ENCODE data around the gene WNT8B. TPM values are rescaled to one million over a fixed set of nuclear protein-coding genes. Genes with fewer than 3 reads are reported as not detected.
A peak's percentile ranks its signal among the peaks of the same experiment; 100 is the strongest.

The WNT8B gene
- under 1 TPM; 0.18 to 0.37 TPM for total RNA-seq

DNA sequence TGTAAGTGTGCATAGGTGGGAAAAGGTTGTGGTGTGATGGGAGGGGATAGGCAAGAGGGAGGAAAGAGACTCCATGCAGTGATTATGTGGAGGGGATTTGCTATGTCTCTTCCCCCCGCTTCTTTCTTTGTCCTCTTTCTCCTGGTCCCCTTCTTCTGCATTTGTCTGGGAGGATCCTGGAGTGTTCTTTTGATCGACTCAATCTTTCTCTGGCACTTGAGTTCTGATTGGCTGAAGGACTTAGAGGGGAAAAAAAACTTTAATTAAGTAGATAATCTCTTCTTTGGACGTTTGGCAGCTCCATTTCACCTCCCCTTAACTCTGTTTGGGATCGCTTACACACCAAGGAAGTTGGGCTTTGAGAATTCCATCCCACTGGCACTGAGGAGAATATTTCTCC lies at the start of gene WNT8B:
WNT8B (plus strand) TSS at position 301 of the 400 bp plus-strand sequence. CDS start 160 bp downstream, outside the sequence.
- H3K27me3 Mint-ChIP-seq (ENCODE audit: low read depth), result peaks cover 10% of the 10 kb centered on the region
- DNase-seq (no peak), ATAC-seq (no peak)
- H3K4me1 Mint-ChIP-seq (ENCODE audit: low read depth), result no peaks in the 10 kb centered on the region
- no peaks in the 10 kb centered on the region for H3K36me3 Mint-ChIP-seq (ENCODE audit: low read depth)
- H3K9me3 Mint-ChIP-seq (ENCODE audit: insufficient read depth), result no peaks in the 10 kb centered on the region
- ChIA-PET POLR2A (no interaction called here), CTCF (interaction anchor here (2.1 kb wide), 1 partner anchor 20 kb away, joined by 12 read pairs; no protein-coding TSS in a partner anchor)
- no peak within 1 kb of the TSS for H3K4me3 Mint-ChIP-seq
- H3K27ac Mint-ChIP-seq, result no peak within 1 kb of the TSS

DNA sequence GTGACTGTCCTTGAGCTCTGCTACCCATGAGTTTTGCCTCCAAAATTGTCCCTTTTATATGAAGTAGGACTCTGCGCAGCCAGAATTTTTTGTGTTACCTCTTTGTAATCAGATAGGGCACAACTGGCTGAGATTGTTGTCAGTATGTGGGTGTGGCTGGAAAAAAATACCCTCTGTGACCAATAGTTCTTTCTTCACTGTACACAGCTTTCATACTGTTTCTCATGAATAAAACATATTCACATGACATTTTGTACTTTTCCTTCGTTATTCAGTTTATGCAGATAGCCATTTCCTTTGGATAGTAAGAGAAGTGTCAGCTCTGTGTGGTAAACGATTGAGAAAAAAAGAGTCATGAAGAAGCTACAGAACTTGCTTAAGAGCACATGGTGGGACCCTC lies 49.6 kb upstream of the WNT8B start:
- Mint-ChIP-seq H3K27me3 (ENCODE audit: low read depth) (peaks cover 13% of the 10 kb centered on the region), H3K36me3 (ENCODE audit: low read depth) (peaks cover 9% of the 10 kb centered on the region), H3K4me3 (no peak overlapping the region), H3K9me3 (ENCODE audit: insufficient read depth) (no peaks in the 10 kb centered on the region), H3K4me1 (ENCODE audit: low read depth) (no peaks in the 10 kb centered on the region), H3K27ac (no peak overlapping the region)
- no peak for ATAC-seq
- ChIA-PET CTCF (interaction anchor here (0.9 to 2.0 kb wide), 3 partner anchors 9 to 69 kb away, joined by 3 to 9 read pairs (median 5); no protein-coding TSS in a partner anchor), POLR2A (interaction anchor here (0.6 kb wide), 1 partner anchor 141 kb away, joined by 5 read pairs; no protein-coding TSS in a partner anchor)
- DNase-seq, result no peak

DNA sequence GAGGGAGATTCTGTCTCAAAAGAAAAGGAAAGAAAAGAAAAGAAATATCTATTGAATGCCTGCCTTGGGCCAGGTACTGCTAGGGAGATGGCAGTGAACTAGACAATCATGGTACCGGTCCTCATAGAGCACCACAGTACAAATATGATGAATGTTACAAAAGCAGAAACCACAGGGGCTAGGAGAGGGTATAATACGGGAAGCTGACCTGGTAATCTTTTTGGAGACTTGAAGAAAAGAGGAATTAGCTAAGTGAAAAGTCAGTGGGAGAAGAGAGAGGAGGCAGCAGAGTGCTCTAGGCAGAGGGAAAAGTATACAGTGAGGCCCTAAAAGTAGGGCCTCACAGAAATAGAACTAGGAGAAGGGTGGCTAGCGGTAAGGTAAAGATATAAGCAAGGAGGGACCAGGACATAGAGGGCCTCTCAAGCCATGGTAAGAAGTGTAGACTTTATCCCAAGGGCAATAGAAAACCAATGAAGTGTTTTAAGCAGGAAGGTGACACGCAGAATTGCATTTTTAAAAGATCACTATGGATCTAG lies 42.8 kb upstream of the WNT8B start:
- DNase-seq (no peak), ATAC-seq (no peak)
- Mint-ChIP-seq H3K36me3 (ENCODE audit: low read depth) (no peaks in the 10 kb centered on the region), H3K4me1 (ENCODE audit: low read depth) (no peaks in the 10 kb centered on the region), H3K27ac (no peak overlapping the region), H3K4me3 (no peak overlapping the region), H3K27me3 (ENCODE audit: low read depth) (peaks cover 6% of the 10 kb centered on the region), H3K9me3 (ENCODE audit: insufficient read depth) (no peaks in the 10 kb centered on the region)
- ChIA-PET POLR2A (no interaction called here), CTCF (no interaction called here)

DNA sequence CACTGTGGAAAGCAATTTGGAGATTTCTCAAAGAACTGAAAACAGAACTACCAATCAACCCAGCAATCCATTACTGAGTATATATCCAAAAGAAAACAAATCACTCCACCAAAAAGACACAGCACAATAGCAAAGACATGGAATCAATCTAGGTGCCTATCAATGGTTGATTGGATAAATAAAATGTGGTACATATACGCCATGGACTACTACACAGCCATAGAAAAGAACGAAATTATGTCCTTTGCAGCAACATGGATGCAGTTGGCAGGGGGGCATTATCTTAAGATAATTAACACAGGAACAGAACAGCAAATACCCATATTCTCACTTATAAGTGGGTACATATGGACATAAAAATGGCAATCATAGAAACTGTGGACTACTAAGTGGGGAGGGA lies 35.4 kb upstream of the WNT8B start:
- ChIA-PET POLR2A (no interaction called here), CTCF (interaction anchor here (0.9 kb wide), 1 partner anchor 83 kb away, joined by 3 read pairs; no protein-coding TSS in a partner anchor)
- Mint-ChIP-seq H3K9me3 (ENCODE audit: insufficient read depth) (no peaks in the 10 kb centered on the region), H3K4me1 (ENCODE audit: low read depth) (no peaks in the 10 kb centered on the region), H3K27ac (no peak overlapping the region), H3K36me3 (ENCODE audit: low read depth) (no peaks in the 10 kb centered on the region), H3K27me3 (ENCODE audit: low read depth) (peaks cover 9% of the 10 kb centered on the region), H3K4me3 (no peak overlapping the region)
- ATAC-seq (no peak), DNase-seq (no peak)

GRCh38 chr10:100433253-100434240 lies 29.3 kb upstream of the WNT8B start:
- ATAC-seq (peak; percentile 96), DNase-seq (peak; percentile 99)
- POLR2A ChIA-PET, result interaction anchor here (1.0 to 1.6 kb wide), 6 partner anchors 49 to 94 kb away, joined by 3 to 8 read pairs (median 4); partner anchors contain the start of genes SCD and SEC31B
- Mint-ChIP-seq H3K27ac (no peak overlapping the region), H3K9me3 (ENCODE audit: insufficient read depth) (no peaks in the 10 kb centered on the region), H3K27me3 (ENCODE audit: low read depth) (no peaks in the 10 kb centered on the region), H3K36me3 (ENCODE audit: low read depth) (no peaks in the 10 kb centered on the region), H3K4me3 (no peak overlapping the region), H3K4me1 (ENCODE audit: low read depth) (peaks cover 15% of the 10 kb centered on the region)
- CTCF ChIA-PET, result interaction anchor here (0.6 to 6.4 kb wide), 40 partner anchors 9 to 310 kb away, joined by 3 to 311 read pairs (median 5); partner anchors contain the start of genes BLOC1S2, HIF1AN, NDUFB8 and PKD2L1

DNA sequence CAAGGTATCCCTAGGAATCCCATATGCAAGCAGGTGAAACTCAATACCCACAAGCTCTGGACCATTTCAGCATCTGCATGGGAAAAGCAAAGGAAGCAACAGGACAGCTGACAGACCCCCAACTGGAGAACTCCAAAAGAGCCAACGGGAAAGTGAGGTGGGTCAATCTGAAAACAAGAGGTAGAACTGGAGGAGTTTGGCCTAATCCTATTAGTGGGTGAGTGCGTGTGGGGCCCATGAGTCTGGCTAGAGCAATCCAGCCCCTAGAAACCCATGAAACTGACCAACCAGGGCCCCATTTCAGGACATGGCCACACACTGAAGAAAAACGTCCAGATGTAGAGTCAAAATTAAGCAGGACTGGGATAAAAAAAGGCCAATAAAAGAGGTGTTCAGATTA lies 26.6 kb upstream of the WNT8B start:
- no peaks in the 10 kb centered on the region for H3K27me3 Mint-ChIP-seq (ENCODE audit: low read depth)
- ATAC-seq (no peak), DNase-seq (no peak)
- ChIA-PET CTCF (interaction anchor here (0.7 kb wide), 1 partner anchor 82 kb away, joined by 4 read pairs; no protein-coding TSS in a partner anchor), POLR2A (no interaction called here)
- no peaks in the 10 kb centered on the region for H3K9me3 Mint-ChIP-seq (ENCODE audit: insufficient read depth)
- H3K27ac Mint-ChIP-seq, result no peak overlapping the region
- no peaks in the 10 kb centered on the region for H3K36me3 Mint-ChIP-seq (ENCODE audit: low read depth)
- H3K4me1 Mint-ChIP-seq (ENCODE audit: low read depth), result peaks cover 15% of the 10 kb centered on the region
- H3K4me3 Mint-ChIP-seq, result no peak overlapping the region

DNA sequence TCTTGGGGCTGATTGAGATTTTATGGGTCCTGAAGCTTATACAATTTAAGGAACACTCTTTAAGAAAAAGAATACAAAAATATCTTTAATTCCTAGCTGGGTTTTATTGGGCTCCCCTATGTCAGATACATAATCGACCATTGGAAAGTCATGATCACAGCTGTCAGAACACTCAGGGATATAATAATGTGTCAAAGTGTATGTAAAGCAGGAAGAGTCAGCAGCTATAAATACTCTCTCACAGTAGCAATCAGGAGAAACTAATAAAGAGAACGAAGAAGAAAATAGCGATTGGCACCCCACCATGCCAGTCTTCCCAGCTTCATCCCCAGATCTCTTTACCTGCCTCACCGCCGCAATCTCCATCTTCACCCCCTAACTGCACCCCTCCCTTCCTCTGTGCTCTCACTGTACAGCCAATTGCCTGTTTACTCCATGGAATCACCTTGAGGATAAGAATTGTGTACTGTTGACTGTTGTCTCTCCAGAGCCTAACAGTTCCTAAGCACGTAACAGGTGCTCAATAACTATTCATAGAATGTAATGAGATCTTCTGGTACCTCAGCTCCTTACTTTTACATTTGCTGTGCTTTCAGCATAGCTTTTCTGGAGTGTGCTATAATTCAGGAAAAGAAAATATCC lies 24.0 kb upstream of the WNT8B start:
- H3K4me1 Mint-ChIP-seq (ENCODE audit: low read depth), result peaks cover 4% of the 10 kb centered on the region
- no peak for ATAC-seq
- DNase-seq, result no peak
- no peak overlapping the region for H3K4me3 Mint-ChIP-seq
- H3K27ac Mint-ChIP-seq, result no peak overlapping the region
- H3K9me3 Mint-ChIP-seq (ENCODE audit: insufficient read depth), result no peaks in the 10 kb centered on the region
- CTCF ChIA-PET, result interaction anchor here (0.9 to 3.4 kb wide), 9 partner anchors 9 to 102 kb away, joined by 3 to 43 read pairs (median 6); partner anchors contain the start of gene SEC31B
- POLR2A ChIA-PET, result interaction anchor here (0.6 to 2.5 kb wide), 4 partner anchors 69 to 96 kb away, joined by 3 to 13 read pairs (median 5); no protein-coding TSS in a partner anchor
- no peaks in the 10 kb centered on the region for H3K36me3 Mint-ChIP-seq (ENCODE audit: low read depth)
- no peaks in the 10 kb centered on the region for H3K27me3 Mint-ChIP-seq (ENCODE audit: low read depth)

DNA sequence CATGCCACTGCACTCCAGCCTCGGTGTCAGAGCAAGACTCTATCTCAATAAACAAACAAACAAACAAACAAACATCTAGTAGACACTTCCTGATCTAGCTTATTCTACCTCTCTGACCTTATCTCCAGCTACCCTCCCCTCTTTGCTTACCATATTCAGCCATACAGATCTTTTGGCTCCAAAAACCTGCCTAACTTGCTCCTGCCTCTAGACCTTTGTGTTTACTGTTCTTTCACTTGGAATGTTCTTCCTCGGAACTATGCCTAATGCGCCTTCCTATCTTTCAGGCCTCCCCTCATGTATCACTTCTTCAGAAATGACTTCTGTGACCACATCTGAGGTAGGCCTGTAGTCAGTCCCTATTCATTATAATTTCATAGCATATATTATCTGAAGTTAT lies 20.3 kb upstream of the WNT8B start:
- H3K4me3 Mint-ChIP-seq, result no peak overlapping the region
- no peaks in the 10 kb centered on the region for H3K4me1 Mint-ChIP-seq (ENCODE audit: low read depth)
- no peak for DNase-seq
- no peak overlapping the region for H3K27ac Mint-ChIP-seq
- peaks cover 3% of the 10 kb centered on the region for H3K27me3 Mint-ChIP-seq (ENCODE audit: low read depth)
- ChIA-PET CTCF (interaction anchor here (1.0 to 2.5 kb wide), 4 partner anchors 8 to 76 kb away, joined by 4 to 9 read pairs (median 5); no protein-coding TSS in a partner anchor), POLR2A (no interaction called here)
- no peak for ATAC-seq
- H3K9me3 Mint-ChIP-seq (ENCODE audit: insufficient read depth), result no peaks in the 10 kb centered on the region
- H3K36me3 Mint-ChIP-seq (ENCODE audit: low read depth), result no peaks in the 10 kb centered on the region

DNA sequence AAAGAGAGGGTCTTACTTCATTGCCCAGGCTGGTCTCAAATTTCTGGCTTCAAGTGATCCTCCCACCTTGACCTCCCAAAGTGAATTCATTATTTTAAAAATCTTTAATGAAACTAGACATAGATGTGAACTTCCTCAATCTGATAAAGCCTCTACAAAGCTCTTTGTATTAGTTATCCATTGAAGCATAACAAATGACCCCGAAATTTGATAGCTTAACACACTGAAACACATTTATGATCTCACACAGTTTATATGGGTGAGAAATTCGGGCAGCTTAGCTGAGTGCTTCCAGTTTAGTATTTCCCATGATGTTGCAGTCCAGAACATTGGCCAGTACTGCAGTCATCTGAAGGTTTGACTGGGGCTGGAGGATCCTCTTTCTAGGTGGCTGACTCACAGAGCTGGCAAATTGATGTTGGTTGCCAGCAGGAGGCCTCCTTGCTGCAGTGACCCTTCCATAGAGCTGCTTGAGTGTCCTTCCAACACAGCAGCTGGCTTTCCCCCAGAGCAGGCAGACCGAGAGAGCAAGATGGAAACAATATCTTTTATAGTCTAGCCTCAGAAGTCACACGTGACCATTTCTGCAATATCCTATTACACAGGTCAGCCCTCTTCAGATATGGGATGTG lies 16.6 kb upstream of the WNT8B start:
- Mint-ChIP-seq H3K36me3 (ENCODE audit: low read depth) (no peaks in the 10 kb centered on the region), H3K9me3 (ENCODE audit: insufficient read depth) (no peaks in the 10 kb centered on the region), H3K27me3 (ENCODE audit: low read depth) (peaks cover 3% of the 10 kb centered on the region), H3K4me1 (ENCODE audit: low read depth) (no peaks in the 10 kb centered on the region), H3K4me3 (no peak overlapping the region), H3K27ac (no peak overlapping the region)
- ATAC-seq (no peak), DNase-seq (no peak)
- POLR2A ChIA-PET, result no interaction called here
- CTCF ChIA-PET, result interaction anchor here (1.9 to 2.1 kb wide), 3 partner anchors 36 to 73 kb away, joined by 7 to 8 read pairs (median 8); no protein-coding TSS in a partner anchor

DNA sequence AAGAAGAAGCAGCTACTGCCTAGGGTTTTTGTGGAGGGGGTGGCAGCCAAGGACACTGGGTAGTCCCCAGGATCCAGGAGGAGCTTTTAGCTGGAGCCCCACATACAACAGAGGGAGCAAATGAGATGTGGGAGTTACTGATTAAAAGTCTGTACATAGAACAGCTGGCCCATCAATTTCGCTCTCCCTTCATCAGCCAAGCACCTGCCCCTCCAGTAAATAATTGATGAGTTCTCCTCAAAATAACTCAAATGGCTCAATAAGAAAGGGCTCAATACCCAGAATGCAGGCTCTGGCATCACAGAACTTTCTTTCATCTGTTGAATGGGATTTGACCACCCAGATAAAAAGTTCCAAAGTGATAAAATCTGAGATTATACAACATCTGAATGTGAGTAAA lies 15.1 kb upstream of the WNT8B start:
- Mint-ChIP-seq H3K9me3 (ENCODE audit: insufficient read depth) (no peaks in the 10 kb centered on the region), H3K36me3 (ENCODE audit: low read depth) (no peaks in the 10 kb centered on the region), H3K27ac (no peak overlapping the region), H3K4me3 (no peak overlapping the region), H3K27me3 (ENCODE audit: low read depth) (peaks cover 3% of the 10 kb centered on the region), H3K4me1 (ENCODE audit: low read depth) (no peaks in the 10 kb centered on the region)
- ChIA-PET POLR2A (no interaction called here), CTCF (interaction anchor here (2.1 kb wide), 1 partner anchor 35 kb away, joined by 8 read pairs; no protein-coding TSS in a partner anchor)
- DNase-seq (no peak), ATAC-seq (no peak)

DNA sequence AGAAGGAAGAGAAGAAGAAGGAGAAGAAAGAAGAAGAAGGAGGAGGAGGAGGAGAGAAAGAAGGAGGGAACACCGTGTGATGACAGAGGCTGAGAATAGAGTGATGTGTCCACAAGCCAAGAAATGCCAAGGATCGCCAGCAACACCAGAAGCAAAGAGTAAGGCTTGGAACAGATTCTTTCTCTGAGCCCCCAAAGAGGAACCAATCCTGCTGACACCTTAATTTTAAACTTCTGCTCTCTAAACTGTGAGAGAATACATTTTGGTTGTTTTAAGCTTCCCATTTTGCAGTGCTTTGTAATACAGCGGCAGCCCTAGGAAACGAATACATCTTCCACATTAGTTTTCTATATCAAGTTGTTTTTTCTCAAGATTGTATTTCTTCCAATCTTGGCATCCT lies 13.9 kb upstream of the WNT8B start:
- ChIA-PET CTCF (no interaction called here), POLR2A (no interaction called here)
- no peak overlapping the region for H3K4me3 Mint-ChIP-seq
- no peaks in the 10 kb centered on the region for H3K36me3 Mint-ChIP-seq (ENCODE audit: low read depth)
- H3K27ac Mint-ChIP-seq, result no peak overlapping the region
- no peaks in the 10 kb centered on the region for H3K9me3 Mint-ChIP-seq (ENCODE audit: insufficient read depth)
- no peaks in the 10 kb centered on the region for H3K4me1 Mint-ChIP-seq (ENCODE audit: low read depth)
- peaks cover 3% of the 10 kb centered on the region for H3K27me3 Mint-ChIP-seq (ENCODE audit: low read depth)
- no peak for ATAC-seq
- no peak for DNase-seq
